Measurements from ENCODE around the gene TFIP11.

- TF ChIP-seq CTCF (IDR thresholded peaks at IDR 0.05) (no peak), POLR2A (IDR thresholded peaks at IDR 0.05) (no peak)
Observed at GRCh38 chr22:26514419-26515161, 2.3 kb upstream of the TFIP11 start.
